ENCODE results near the gene FRS3.
A peak's percentile ranks its signal among the peaks of the same experiment; 100 is the strongest.

Gene FRS3

DNA sequence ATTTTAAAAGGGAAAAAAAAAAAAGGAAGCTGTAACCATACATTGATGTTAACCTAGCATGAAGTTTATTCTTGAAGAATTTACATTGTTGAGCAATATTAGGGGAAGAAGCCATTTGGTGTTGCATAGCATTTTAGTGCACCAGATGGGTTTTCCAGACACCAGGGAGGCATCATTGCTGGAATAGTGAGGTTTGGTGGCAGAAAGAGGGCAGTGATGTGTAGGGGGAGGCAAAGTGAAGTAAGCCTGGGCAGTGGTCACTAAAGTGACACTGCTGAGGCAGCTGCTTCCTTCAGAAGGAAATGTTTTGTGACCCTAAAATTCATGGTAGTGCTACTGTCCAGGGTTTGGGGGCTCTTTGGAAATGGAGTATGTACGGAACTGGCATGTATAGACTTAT, 10.3 kb upstream of the FRS3 start:
- DNase-seq (ENCODE audit: low read depth): no peak

DNA sequence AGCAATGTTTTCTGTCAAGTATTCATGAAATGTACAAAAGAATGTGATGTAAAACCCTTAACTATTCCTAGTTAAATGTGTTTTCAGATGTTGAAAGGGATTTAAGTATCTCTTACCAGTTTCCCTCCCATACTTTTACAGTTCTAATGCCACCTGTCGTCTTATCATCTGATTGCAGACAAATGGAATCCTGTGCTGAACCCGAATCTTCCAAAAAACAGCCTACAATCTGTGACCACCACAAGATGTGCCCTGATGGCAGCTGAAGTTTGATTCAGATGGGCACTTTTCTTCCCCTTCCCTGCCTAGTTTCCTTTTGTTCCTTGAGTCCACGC, 9.7 kb upstream of the FRS3 start:
- DNase-seq (ENCODE audit: low read depth): no peak

DNA sequence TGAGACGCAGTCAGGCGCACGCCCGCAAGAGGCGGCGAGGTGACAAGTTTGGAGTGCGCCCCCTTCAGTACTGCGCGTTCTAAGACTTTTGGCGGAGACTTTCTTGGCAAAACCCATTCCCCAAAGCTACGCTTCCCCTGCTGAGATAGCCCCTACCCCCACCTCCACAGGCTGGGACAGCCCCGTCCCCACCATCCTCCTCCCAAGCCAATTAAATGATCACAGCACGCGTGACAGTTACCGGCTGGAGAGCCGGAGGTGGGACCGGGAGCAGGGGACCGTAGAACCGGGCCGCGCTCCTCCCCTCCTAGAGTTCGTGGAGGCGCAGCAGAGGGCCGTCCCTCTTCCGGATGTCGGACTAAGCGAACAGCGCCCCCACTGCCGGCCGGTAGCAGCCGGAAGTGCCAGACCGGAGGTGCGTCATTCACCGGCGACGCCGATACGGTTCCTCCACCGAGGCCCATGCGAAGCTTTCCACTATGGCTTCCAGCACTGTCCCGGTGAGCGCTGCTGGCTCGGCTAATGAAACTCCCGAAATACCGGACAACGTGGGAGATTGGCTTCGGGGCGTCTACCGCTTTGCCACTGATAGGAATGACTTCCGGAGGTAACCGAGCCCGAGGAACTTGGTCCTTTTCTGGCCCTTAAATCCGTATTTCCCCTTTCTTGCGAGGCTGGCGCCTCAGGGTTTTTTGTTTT, 7.7 kb upstream of the FRS3 start, which contains the start of gene TOMM6:
TSS of gene TOMM6 (plus strand) at position 476 of the 699 bp plus-strand sequence. CDS start at position 480, 4 bp downstream.
- peak; percentile 85 for DNase-seq (ENCODE audit: low read depth)

DNA sequence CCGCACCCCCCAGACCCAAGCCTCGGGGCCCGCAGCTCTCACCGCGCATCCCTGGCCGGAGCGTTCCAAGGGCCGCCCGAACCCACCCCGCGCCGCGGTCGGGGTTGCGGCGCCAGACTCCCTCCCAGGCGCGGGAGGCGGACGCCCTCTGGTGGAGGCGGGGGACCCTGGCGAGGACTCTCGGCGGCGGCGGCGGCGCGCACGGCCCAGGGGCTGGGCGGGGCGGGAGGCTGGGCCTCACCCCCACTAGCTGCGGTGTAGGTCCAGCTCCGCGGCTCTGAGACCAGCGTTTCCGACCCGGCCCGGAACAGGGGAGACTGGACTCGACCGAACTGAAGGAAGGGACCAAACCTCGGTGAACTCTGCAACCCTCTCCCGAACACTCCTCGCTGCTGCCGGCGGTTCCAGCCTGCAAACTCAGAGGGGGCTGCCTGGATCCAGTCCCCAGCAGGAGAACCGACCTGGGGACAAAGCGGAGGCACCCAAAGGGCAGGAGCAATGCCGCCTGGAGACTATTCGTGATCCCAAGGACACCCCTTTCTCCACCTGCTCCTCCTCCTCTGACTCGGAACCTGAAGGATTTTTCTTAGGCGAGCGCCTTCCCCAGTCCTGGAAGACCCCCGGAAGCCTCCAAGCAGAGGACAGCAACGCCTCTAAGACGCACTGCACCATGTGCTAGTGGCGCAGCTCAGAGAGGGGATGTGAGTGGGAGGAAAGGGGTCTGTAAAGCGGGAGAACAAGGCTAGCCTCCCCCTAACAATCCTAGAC, 6.9 kb upstream of the FRS3 start:
- DNase-seq (ENCODE audit: low read depth): peak; percentile 74

DNA sequence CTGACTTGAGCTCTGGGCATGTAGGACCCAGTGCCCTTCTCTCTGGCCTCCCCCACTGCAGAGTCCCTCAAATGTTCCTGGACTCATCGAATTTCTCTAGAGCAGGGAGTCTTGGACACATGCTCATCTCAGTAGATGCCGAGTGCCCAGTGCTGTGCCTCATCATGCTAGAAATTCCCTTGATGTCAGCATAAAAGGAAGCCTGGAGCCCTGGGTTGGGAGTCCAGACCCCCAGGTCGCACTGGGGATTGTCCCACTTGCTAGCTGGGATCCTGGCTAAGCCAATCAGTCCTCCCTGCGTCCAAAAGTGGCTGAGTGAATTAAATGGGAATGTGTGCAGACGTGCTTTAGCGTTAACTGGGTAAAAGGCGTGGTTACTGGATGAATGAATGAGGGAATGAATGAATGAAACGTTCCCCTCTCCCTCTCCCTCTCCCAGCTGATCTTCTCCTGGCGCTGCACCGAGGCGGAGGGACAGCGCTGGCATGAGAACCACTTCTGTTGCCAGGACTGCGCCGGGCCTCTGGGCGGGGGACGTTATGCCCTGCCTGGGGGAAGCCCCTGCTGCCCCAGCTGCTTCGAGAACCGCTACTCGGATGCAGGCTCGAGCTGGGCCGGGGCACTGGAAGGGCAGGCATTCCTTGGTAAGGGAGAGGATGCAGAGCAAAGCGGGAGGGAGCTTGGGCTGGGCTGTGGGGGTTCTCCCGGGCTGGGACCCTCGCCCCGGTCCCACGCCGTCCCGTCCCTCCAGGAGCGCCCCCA, 6.2 kb upstream of the FRS3 start:
- no peak for DNase-seq (ENCODE audit: low read depth)

DNA sequence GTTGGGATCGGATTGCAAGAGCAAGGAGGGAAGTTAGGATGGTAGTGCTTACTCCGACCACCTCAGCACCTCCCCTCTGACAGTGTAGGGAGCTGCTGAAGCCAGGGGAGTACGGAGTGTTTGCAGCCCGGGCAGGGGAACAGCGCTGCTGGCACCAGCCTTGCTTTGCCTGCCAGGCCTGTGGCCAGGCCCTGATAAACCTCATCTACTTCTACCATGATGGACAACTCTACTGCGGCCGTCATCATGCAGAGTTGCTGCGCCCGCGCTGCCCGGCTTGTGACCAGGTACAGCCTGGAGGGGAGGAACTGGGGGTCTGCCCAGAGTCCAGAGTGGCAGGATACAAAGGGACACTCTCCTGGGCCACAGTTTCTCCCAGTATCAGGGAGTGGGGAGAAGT, 5.6 kb upstream of the FRS3 start:
- DNase-seq (ENCODE audit: low read depth): no peak

DNA sequence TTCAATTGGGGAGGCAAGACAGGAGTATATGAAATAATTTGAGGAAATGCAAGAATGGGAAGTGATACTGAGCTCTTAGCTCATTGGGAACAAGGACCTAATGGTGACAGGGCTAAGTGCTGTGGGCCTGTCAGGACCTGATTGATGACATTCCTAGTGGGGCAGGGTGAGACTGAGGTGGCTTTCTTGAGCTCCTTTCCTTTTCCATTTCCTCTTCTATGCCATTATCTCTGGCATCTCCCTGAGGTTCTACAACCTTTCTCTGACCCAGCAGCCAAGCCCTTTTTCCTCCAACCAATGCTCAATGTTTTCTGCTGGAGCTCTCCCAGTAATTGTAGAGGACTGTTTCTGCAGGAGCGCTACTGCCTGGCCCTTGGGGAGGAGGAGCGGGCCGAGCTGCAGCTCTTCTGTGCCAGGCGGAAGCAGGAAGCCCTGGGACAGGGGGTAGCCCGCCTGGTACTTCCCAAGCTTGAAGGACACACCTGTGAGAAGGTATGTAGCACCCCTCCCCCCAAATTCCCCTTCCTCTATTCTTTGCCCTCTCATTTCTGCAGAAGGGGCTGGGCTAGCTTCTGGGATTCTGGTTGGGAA, 5.0 kb upstream of the FRS3 start:
- DNase-seq (ENCODE audit: low read depth): no peak

DNA sequence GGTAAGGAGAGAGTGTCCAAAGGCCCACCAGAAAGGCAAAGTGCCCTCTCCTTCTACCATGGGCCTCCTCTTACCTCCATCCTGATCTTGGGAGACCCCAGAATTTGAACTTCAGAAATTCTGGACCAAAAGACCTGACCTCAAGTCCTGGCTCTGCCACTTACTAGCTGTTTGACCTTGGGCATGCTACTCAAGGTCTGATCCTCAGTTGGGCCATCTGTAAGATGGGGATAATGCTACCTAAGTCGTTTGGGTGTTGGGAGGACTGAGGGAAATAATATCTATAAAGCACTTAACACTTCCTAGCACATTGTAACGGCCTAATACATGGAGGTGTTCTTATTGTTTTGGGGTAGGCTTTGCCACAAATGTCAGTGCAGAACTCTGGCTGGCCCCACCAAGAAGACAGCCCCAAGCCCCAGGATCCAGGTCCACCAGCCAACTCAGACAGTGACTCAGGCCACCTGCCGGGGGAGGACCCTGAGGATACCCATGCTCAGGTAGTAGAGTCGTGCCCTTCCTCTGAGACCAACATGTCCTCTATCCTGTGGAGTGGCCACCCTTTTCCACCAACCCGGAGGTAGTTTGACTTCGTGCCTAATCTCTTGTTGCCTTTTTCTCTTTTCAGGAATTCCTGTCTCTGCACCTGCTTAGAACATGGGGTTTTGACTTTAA, 3.5 kb upstream of the FRS3 start:
- DNase-seq (ENCODE audit: low read depth): no peak

DNA sequence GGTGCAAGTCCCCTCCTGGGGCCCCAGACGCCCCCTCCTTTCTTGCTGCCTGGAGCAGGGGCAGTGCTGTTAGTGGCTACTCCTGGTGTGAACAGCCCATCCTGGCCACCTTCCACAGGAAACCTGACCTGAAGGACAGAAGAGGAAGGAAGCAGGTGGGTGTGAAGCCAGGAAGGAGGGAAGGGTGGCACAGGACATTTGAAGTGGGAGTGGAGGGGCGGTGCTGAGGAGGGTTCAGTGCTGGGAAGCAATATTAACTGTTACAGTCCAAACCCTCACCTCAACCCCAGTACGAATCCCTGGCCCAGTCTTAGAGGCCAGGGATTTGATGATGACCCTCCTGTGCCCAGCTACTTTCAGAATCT, 1.6 kb upstream of the FRS3 start:
- DNase-seq (ENCODE audit: low read depth): no peak

DNA sequence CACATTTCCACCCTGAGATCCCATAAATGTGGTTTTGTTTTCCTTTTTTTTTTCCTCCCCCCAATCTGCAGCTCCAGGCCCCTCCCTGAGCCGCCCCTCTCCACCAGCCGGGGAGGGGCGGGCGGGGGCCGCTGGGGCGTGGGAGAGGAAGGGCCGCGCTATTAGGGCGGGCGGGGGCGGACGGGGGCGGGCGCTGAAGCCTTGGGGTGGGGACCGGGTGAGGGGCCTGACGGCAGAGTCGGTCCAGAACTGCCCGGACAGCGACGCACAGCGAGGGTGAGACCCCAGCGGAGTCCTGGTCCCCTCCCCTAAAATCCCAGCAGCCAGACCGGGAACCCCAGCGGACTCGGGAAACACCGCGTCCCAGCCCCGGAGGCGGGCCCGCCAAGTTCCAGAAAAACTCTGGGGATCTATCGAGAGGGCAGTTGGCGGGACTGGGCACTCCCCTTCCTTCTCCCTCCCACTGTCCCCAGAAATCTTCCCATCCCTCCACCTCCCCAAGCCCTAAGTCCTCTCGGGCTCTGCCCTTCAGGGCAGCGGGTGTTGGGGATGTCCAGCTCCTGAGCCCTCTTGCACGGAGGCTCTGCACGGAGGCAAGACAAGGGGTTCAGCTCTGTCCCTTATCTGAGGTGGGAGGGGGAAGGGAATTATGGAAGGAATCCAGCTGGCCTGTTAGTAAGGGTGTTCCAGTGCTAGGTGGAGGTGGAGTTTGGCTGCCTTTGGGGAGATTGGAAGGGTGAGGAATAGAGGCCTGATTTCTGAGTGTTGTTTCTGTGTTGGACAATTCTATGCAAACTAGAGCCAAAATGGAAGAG, 1.1 kb upstream of the FRS3 start, which contains the start of gene PRICKLE4:
TSS of gene PRICKLE4 (plus strand) at position 232 of the 815 bp plus-strand sequence. CDS start 2,692 bp downstream, outside the sequence.
- no peak for DNase-seq (ENCODE audit: low read depth)

DNA sequence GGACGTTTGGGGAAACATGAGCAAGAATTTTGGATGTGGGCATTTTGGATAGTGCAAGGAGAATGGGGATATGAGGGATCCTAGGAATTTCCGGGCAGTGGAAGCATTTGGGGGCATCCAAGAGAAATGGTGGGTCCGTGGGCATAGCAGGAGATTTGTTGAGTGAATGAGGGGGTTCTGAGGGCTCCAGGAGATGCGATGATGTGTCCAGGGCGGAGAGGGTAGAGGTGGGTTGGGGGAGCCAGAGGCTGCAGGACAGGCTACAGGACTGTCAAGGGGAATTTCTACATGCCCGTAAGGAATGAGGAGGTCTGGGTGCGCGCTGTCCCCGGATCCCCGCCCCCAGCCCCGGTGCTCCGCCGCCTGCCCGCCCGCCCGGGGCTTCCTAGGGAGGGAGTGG, 364 bp downstream of the FRS3 start:
- DNase-seq (ENCODE audit: low read depth): no peak

DNA sequence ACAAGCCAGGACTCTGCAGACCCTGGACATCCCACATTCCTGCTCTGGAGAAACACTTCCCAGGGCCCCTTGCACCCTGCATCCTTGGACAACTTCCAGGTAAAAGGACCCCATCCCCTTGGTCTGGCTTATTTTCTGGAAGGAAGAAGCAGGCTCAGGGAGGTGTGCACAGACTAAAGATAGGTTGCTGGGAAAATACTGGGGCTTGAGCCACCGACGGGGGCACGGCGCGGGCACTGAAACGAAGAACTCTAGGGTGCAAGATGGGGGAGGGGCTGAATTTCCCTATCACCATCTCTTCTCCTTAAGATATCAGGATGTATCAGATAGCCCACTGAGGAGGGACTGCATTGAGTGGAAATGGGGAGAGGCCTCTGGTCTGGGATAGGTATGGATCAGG, 805 bp downstream of the FRS3 start:
- DNase-seq (ENCODE audit: low read depth): no peak

DNA sequence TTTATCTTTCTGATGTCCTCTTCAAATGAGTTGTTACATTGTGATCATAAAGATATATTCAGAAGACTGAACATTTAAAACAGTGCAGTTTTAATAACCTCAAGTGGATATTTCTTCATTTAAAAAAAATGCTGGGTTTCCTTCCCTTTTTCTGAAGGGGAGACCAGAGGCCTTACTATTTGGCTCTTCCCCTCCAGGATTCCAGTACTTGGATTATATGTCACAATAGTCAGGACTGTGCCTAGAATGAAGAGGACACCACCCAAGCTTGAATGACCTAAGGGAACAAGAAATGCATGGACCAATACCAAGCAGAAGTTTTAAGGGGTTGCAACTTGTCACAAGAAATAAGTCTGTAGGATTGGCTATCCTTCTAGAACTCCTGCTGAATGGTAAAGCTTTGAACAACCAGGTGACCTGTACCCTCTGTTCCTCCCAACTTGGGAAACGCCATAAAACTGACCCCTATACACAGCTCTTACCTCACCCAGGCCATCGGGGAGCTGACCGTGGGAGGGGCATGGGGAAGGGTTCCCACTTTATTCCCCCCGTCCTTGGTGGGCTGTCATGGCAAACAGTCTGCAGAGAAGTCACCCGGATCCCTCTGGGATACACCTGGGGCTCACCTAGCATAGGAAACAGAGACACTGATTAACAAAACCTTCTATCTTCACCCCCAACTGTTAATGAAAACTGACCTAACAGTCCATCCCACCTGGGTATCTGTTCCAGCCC, 2.0 kb downstream of the FRS3 start:
- no peak for DNase-seq (ENCODE audit: low read depth)

DNA sequence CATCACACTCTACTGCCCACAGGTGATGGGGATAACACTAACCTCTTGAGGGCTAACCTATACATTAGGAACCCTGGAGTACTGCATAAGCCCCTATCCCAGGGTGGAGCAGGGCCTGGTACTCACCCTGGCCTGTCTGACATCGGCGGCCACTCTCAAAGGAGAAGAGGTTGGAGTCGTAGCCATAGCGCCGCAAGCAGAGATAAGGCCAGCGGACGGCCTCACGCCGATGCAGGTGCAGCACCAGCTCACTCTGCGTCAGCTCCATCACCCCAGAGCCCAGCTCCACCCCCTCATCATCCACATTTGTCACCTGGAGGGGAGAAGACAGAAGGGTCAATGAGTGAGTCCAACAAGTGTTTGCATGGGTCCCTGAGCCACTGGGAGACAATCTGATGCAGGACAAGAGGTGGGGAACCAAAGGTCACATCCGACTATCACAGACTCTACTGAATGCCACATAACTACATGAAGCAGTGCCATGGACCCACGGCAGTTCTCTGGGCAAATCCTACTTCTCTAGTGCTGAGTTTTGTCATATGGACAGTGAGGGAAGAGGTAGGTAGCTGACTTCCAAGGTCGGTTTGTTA, 4.3 kb downstream of the FRS3 start:
- no peak for DNase-seq (ENCODE audit: low read depth)

DNA sequence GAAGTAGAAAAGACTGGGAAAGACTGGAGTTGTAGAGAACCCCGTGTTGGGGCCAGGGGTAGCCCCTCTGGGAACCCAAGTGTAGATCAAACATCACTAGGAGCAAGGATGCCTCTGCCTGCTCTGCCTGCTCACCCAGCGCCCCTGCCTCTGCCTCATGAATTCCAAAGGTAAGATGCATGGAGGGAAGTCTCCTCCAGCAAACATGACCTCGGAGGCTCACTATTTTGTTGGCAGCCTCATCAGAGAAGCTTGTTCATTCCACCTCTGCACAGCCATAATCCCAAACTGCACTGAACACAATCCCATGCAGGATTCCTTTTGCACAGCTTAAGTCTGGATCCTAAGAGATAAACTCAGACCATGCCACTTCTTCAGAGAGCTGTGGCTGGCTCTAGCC, 4.9 kb downstream of the FRS3 start:
- no peak for DNase-seq (ENCODE audit: low read depth)

DNA sequence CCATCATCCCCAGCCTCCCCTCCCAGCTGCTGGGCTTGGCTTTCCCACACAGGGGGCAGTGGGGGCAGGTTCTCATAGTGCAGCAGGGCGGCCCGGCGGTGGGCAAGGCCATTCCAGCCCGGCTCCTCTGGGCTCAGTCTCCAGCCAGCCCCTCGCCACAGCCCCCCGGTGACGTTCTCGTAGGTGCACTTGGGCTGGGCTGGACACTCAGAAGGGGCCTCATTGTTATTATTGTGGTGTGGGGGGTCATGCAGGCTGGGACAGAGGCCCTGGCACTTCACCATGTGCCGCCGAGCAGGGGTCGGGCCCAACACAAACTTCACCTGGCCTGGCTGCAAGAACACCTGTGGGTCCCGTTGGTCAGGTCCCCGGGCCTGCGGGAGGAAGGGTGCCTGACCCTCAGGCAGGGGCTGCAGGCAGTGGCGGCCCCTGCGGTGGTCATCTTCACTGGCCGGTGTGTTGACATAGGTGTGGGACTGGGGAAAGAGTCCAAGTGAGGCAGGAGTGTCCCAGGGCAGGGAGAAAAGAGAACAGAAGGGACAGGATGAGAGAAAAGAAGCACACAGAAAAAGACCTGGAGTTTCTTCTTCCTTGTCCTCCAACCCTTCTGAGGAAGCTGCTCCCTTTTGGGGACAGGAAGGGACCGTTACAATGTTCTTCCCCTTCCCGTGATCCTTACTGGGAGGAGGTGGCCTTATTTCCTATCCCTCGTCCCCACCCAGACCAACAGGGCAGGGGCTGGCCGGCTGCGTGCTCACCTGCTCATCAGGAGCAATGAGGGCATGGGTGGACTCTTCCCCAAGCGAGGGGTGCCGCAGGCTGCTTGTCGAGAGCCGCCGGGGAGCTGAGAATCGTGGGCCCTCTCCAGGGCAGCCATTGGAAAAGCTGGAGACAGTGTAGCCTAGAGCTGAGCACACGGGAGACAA, 8.4 kb downstream of the FRS3 start:
- DNase-seq (ENCODE audit: low read depth): no peak

DNA sequence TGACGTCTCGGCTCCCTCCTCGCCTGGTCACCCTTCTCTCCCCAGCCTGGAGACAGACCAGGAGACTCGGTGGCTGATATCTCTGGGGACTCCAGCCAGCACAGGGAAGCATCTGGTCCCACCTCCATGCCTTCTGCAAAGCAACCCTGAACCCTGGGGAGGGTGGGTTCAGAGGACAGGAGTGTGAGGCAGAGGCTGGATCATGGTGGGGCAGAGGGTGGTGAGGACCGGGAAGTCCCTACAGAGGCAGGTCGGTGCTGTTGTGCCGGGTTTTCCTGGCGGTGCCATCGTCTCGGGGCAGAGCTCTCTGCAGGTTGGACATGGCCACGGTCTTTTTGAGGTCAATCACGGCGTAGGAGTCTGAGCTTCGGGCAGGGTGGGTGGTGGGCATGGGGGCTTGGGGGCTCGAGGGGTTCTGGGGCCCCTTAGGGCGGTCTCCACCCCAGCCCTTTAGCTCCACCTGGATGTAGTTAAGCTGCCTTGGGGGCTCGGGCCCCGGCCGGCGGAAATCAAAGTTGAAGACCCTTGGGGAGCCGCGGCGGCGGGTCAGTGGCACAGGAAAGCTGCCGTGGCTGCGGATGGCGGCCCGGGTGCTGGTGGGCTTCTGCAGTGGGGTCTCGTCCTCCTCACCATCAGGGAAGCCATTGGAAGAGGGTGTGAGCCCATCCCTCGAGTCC, 9.2 kb downstream of the FRS3 start:
- no peak for DNase-seq (ENCODE audit: low read depth)

DNA sequence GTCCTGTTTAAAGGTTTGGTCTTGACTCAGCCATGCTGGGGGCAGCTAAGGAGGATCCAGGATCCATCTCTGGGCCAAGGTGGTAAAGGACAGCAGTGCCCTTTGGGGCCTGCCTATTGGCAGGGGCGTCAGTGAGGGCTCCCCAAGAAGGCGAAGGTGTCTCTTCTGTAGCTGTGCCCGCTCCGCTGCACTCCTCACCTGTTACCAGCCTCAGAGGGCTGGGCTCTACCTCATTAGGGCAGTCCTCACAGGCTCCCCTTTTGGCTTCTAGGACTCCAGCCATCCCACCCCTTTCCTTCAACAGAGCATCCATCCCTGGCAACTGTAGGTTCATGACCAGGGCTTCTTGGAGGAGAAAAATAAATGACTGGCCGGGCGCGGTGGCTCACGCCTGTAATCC, 10.3 kb downstream of the FRS3 start:
- no peak for DNase-seq (ENCODE audit: low read depth)
